GM12892 (cell line): ENCODE measurements around the gene SFXN5.

ENCODE experiments used
- POLR2A ChIP-seq: IDR thresholded peaks from 2 replicates; pipeline ENCODE4 v1.6.1; 2011; ENCODE audit warnings: low read depth, low read length, control low read depth
- POLR2AphosphoS5 ChIP-seq: IDR thresholded peaks from 2 replicates; pipeline ENCODE4 v1.6.1; 2011; ENCODE audit warnings: low read depth, low read length, control low read depth
- TAF1 ChIP-seq: IDR thresholded peaks from 2 replicates; pipeline ENCODE4 v1.6.1; 2011; ENCODE audit warnings: low read depth, mild to moderate bottlenecking, control low read depth, low read length, borderline replicate concordance

- TF ChIP-seq POLR2A (no peak), POLR2AphosphoS5 (no peak), TAF1 (no peak)
Measured at GRCh38 chr2:72999729-73000725, 71.5 kb downstream of the SFXN5 start.
